Parathyroid adenoma (tissue), 2 donors: ENCODE results near the gene CHCT1.
A peak's percentile ranks its signal among the peaks of the same experiment; 100 is the strongest.

Experiments used
- H2AFZ ChIP-seq: fragments of 300-600 bp; sonication (generic); one replicate; pipeline ENCODE4 v1.7.0; 2017; ENCODE audit warnings: antibody characterized with exemption, mild to moderate bottlenecking
- H3K27ac ChIP-seq: fragments of 300-600 bp; sonication (generic); one replicate; pipeline ENCODE4 v1.7.0; 2017
- H3K27me3 ChIP-seq: fragments of 300-600 bp; sonication (generic); one replicate; pipeline ENCODE4 v1.7.0; 2017; ENCODE audit warnings: low read length; ENCODE audit not compliant: control insufficient read depth, insufficient read depth
- H3K36me3 ChIP-seq: fragments of 300-600 bp; sonication (generic); one replicate; pipeline ENCODE4 v1.7.0; 2017; ENCODE audit warnings: low read length; ENCODE audit not compliant: control insufficient read depth, insufficient read depth
- H3K4me1 ChIP-seq: fragments of 300-600 bp; sonication (generic); one replicate; pipeline ENCODE4 v1.7.0; 2017; ENCODE audit warnings: control low read depth
- H3K4me2 ChIP-seq: fragments of 300-600 bp; sonication (generic); one replicate; pipeline ENCODE4 v1.7.0; 2017; ENCODE audit warnings: low read length
- H3K4me3 ChIP-seq: fragments of 300-600 bp; sonication (generic); one replicate; pipeline ENCODE4 v1.7.0; 2017; ENCODE audit warnings: low read depth, low read length
- H3K79me2 ChIP-seq: fragments of 300-600 bp; sonication (generic); one replicate; pipeline ENCODE4 v1.7.0; 2017; ENCODE audit warnings: control low read depth
- H3K9ac ChIP-seq: fragments of 300-600 bp; sonication (generic); one replicate; pipeline ENCODE4 v1.7.0; 2017; ENCODE audit warnings: mild to moderate bottlenecking
- H3K9me3 ChIP-seq: fragments of 300-600 bp; sonication (generic); one replicate; pipeline ENCODE4 v1.7.0; 2017; ENCODE audit warnings: low read length; ENCODE audit not compliant: control insufficient read depth
- TF ChIP-seq, protein P1 (sequence below): fragments of 300-600 bp; sonication (generic); IDR thresholded peaks from one replicate; pipeline ENCODE4 v1.7.0; 2017; ENCODE audit warnings: antibody characterized with exemption, mild to moderate bottlenecking
- donor health status: primary hyperparathyroidism.

Gene CHCT1

GRCh38 chr17:60390925-60391470 is 31.3 kb upstream of the CHCT1 start:
- peak overlapping the region; percentile 86 for H3K4me2 ChIP-seq
- no peaks in the 10 kb centered on the region for H3K9me3 ChIP-seq
- H3K4me1 ChIP-seq = peaks cover 7% of the 10 kb centered on the region
- no peaks in the 10 kb centered on the region for H3K36me3 ChIP-seq
- peaks cover 6% of the 10 kb centered on the region for H3K79me2 ChIP-seq
- H3K27ac ChIP-seq = peak overlapping the region; percentile 96
- peak overlapping the region; percentile 78 for H3K9ac ChIP-seq
- TF ChIP-seq, protein P1, sequence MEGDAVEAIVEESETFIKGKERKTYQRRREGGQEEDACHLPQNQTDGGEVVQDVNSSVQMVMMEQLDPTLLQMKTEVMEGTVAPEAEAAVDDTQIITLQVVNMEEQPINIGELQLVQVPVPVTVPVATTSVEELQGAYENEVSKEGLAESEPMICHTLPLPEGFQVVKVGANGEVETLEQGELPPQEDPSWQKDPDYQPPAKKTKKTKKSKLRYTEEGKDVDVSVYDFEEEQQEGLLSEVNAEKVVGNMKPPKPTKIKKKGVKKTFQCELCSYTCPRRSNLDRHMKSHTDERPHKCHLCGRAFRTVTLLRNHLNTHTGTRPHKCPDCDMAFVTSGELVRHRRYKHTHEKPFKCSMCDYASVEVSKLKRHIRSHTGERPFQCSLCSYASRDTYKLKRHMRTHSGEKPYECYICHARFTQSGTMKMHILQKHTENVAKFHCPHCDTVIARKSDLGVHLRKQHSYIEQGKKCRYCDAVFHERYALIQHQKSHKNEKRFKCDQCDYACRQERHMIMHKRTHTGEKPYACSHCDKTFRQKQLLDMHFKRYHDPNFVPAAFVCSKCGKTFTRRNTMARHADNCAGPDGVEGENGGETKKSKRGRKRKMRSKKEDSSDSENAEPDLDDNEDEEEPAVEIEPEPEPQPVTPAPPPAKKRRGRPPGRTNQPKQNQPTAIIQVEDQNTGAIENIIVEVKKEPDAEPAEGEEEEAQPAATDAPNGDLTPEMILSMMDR = no peak
- H3K27me3 ChIP-seq = no peaks in the 10 kb centered on the region
- peak overlapping the region; percentile 85 for H3K4me3 ChIP-seq
- H2AFZ ChIP-seq = peak overlapping the region; percentile 94

DNA sequence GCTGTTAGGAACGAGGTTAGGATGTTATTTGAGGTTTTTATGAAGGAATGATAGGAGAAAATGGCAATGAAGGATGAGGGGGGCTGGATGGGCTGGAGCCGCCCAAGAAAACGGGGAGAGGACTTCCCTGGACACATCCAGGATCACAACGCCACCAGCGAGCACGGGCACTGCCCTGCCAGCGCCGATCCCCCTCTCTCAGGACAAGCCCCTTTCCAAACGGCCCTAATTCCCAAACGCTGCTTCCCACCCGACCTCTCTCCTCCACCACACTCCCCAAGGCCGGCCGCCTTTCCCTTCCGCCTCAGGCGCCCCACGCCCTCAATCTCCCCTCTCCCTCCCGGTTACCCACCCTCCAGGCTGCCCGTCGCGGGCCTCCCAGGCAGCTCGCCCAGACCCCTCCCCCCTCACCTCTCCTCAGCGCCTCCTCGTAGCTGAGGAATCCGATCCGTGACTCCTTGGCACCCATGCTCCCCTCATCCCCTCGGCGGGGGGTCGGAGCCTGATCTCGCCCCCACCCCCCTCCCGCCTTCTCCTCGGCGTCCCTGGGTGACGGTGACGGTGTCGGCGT is 30.7 kb upstream of the CHCT1 start:
- Histone ChIP-seq H3K79me2 (peaks cover 6% of the 10 kb centered on the region), H2AFZ (peak overlapping the region; percentile 94), H3K4me1 (peaks cover 7% of the 10 kb centered on the region), H3K36me3 (no peaks in the 10 kb centered on the region), H3K27ac (peak overlapping the region; percentile 96), H3K9ac (peak overlapping the region; percentile 78), H3K4me2 (peak overlapping the region; percentile 86), H3K4me3 (peak overlapping the region; percentile 85), H3K27me3 (no peaks in the 10 kb centered on the region), H3K9me3 (no peaks in the 10 kb centered on the region)
- TF ChIP-seq, protein P1 = no peak

- peak within 1 kb of the TSS; percentile 85 for H3K4me3 ChIP-seq
- peak within 1 kb of the TSS; percentile 94 for H2AFZ ChIP-seq
- TF ChIP-seq, protein P1 = peak; percentile 63
- peak within 1 kb of the TSS; percentile 78 for H3K9ac ChIP-seq
- peaks cover 7% of the 10 kb centered on the region for H3K4me1 ChIP-seq
- H3K9me3 ChIP-seq = no peaks in the 10 kb centered on the region
- H3K27me3 ChIP-seq = no peaks in the 10 kb centered on the region
- no peaks in the 10 kb centered on the region for H3K36me3 ChIP-seq
- peaks cover 5% of the 10 kb centered on the region for H3K79me2 ChIP-seq
- peak within 1 kb of the TSS; percentile 96 for H3K27ac ChIP-seq
- peak within 1 kb of the TSS; percentile 86 for H3K4me2 ChIP-seq
Observed at GRCh38 chr17:60392042-60392844, 30.0 kb upstream of the CHCT1 start, which contains the start of gene USP32. USP32 (minus strand) TSS chr17:60392133; CDS start chr17:60391939, 194 bp downstream.

DNA sequence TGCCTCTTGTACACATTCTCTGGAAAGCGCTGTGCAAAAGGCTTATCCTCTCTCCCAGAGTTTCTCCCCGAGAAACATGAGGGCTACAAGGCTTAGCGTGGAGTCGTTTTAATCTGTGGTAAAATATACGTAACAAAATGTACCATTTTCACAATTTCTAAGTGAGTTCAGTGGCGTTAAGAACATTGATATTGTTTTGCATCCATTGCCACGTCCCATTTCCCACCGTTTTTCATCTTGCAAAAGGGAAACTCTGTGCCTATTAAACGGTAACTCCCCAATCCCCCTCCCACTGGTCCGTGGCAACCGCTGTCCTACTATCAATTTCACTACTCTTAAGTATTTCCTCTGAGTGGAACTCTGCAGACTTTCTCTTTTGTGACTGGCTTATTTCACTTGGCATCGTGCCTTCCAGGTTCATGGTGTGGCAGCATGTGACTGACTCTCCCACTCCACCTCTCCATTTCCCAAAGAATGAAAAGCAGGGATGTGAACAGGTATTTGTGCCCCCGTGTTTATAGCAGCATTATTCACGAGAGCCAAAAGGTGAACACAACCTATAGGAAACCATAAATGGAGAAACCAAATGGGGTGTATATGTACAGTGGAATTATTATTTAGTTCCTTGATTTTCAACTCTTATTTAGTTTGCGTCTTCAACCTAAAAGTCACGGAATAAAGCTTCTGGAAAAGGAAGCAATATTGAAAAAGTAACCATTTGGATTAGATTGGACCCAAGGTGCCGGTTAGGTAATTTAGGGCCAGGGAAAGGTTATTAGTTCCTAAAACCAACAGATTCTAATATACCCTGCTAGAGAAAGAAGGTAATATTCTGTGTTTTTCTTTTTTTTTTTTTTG is 29.2 kb upstream of the CHCT1 start:
- H3K9me3 ChIP-seq = no peaks in the 10 kb centered on the region
- peak overlapping the region; percentile 96 for H3K27ac ChIP-seq
- H3K4me3 ChIP-seq = peak overlapping the region; percentile 85
- no peaks in the 10 kb centered on the region for H3K36me3 ChIP-seq
- H3K4me1 ChIP-seq = peaks cover 7% of the 10 kb centered on the region
- H3K27me3 ChIP-seq = no peaks in the 10 kb centered on the region
- H3K79me2 ChIP-seq = peaks cover 3% of the 10 kb centered on the region
- peak overlapping the region; percentile 64 for H3K4me2 ChIP-seq
- TF ChIP-seq, protein P1 = no peak
- peak overlapping the region; percentile 41 for H3K9ac ChIP-seq
- peak overlapping the region; percentile 94 for H2AFZ ChIP-seq
